ENCODE data around the gene ANO10.

ANO10 gene

DNA sequence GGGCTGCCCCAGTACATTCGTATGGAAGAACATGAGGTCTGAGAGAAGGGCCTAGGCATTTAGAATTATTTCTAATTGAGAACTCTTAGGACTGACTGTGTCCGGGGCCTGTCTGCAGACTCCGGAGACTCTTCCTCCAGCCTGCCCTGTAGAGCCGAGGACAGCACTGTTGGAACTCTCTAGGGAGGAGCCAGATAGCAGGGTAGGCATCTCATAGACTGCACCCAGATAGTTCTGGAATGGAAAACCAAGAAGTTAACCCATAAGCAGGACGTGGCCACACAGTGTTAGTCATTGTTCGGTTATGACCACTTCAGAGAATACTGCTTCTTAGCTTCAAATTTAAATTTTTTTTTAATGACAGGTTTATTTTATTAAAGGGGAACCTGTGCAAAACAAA is 275.9 kb downstream of the ANO10 start:
- Histone ChIP-seq H3K4me3 (ENCODE audit: severe bottlenecking) (no peak overlapping the region), H3K4me1 (ENCODE audit: insufficient read depth, poor library complexity, severe bottlenecking) (no peaks in the 10 kb centered on the region), H3K27ac (ENCODE audit: poor library complexity, severe bottlenecking) (no peak overlapping the region), H3K36me3 (ENCODE audit: low read depth) (peaks cover 87% of the 10 kb centered on the region), H3K27me3 (ENCODE audit: insufficient read depth, poor library complexity, severe bottlenecking) (no peaks in the 10 kb centered on the region), H3K9me3 (ENCODE audit: severe bottlenecking) (peaks cover 6% of the 10 kb centered on the region)
- no peak for DNase-seq (ENCODE audit: low spot score)
- TF ChIP-seq, protein P1, sequence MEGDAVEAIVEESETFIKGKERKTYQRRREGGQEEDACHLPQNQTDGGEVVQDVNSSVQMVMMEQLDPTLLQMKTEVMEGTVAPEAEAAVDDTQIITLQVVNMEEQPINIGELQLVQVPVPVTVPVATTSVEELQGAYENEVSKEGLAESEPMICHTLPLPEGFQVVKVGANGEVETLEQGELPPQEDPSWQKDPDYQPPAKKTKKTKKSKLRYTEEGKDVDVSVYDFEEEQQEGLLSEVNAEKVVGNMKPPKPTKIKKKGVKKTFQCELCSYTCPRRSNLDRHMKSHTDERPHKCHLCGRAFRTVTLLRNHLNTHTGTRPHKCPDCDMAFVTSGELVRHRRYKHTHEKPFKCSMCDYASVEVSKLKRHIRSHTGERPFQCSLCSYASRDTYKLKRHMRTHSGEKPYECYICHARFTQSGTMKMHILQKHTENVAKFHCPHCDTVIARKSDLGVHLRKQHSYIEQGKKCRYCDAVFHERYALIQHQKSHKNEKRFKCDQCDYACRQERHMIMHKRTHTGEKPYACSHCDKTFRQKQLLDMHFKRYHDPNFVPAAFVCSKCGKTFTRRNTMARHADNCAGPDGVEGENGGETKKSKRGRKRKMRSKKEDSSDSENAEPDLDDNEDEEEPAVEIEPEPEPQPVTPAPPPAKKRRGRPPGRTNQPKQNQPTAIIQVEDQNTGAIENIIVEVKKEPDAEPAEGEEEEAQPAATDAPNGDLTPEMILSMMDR (IDR thresholded peaks at IDR 0.05; ENCODE audit: poor library complexity, severe bottlenecking) = no peak
- no peak for ATAC-seq (ENCODE audit: low read depth)

DNA sequence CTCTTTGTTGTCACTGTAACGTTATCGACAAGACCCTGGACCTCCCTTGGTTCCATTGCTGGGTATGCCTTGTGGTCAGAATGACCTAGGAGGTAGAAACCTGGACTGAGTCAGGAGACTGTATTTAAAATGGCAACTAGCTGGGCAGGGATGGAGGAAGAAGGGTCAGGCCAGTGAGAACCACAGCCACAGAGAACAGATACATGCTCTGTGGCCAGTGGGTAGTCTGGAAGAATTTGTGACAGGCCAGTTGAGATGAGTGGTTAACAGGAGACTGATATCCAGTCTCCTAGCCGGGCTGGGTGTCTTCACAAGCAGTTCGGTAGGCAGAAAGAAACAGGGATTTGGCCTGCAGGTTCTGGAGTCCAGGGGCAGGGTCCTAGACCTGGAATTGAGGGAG is 276.6 kb downstream of the ANO10 start:
- H3K4me3 ChIP-seq (ENCODE audit: severe bottlenecking) = no peak overlapping the region
- H3K27ac ChIP-seq (ENCODE audit: poor library complexity, severe bottlenecking) = no peak overlapping the region
- H3K9me3 ChIP-seq (ENCODE audit: severe bottlenecking) = no peaks in the 10 kb centered on the region
- ATAC-seq (ENCODE audit: low read depth) = no peak; the same call in 2 of the 3 replicates
- DNase-seq (ENCODE audit: low spot score) = no peak
- TF ChIP-seq, protein P1 (IDR thresholded peaks at IDR 0.05; ENCODE audit: poor library complexity, severe bottlenecking) = no peak
- no peaks in the 10 kb centered on the region for H3K4me1 ChIP-seq (ENCODE audit: insufficient read depth, poor library complexity, severe bottlenecking)
- no peaks in the 10 kb centered on the region for H3K27me3 ChIP-seq (ENCODE audit: insufficient read depth, poor library complexity, severe bottlenecking)
- H3K36me3 ChIP-seq (ENCODE audit: low read depth) = peaks cover 88% of the 10 kb centered on the region

DNA sequence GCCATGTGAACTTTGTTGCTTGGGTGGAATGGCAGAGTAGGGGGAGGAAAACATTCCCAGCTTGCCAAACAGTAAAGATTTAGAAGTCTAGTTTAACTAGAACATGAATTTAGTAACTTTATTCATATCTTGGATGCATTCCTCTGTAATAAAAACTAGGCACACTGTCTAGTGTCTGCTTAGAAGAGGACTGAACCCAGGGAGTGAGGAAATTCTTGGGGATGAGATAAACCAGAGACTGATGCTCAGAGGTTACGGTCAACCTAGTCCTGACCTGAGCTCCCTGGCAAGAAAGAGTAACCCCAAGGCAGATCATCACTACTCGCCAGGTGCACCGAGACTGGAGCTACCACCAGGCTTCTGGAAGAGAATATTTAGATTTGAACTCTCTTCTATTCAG is 277.3 kb downstream of the ANO10 start:
- Histone ChIP-seq H3K4me3 (ENCODE audit: severe bottlenecking) (no peak overlapping the region), H3K27ac (ENCODE audit: poor library complexity, severe bottlenecking) (no peak overlapping the region), H3K27me3 (ENCODE audit: insufficient read depth, poor library complexity, severe bottlenecking) (no peaks in the 10 kb centered on the region), H3K36me3 (ENCODE audit: low read depth) (peaks cover 86% of the 10 kb centered on the region), H3K9me3 (ENCODE audit: severe bottlenecking) (no peaks in the 10 kb centered on the region), H3K4me1 (ENCODE audit: insufficient read depth, poor library complexity, severe bottlenecking) (no peaks in the 10 kb centered on the region)
- TF ChIP-seq, protein P1 (IDR thresholded peaks at IDR 0.05; ENCODE audit: poor library complexity, severe bottlenecking) = no peak
- ATAC-seq (ENCODE audit: low read depth) = no peak
- no peak for DNase-seq (ENCODE audit: low spot score)

DNA sequence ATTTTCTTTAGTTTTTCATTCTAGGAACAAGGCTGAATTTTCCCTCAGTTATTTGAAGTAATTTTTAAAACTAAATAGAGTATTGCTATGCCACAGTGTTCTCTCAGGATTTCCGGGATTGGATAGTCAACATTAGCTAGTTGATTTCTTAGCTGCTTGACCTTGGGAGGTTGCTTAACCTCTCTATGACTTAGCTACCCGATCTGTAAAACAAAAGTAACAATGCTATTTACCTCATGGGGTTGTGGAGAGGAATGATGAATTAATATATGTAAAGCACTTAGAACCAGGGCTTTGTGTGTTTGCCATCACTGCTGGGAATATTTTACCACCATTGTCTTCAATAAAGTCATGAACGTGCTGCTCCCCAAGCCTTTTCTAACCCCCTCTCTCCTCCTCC is 278.0 kb downstream of the ANO10 start:
- no peak overlapping the region for H3K4me3 ChIP-seq (ENCODE audit: severe bottlenecking)
- H3K9me3 ChIP-seq (ENCODE audit: severe bottlenecking) = no peaks in the 10 kb centered on the region
- DNase-seq (ENCODE audit: low spot score) (no peak), ATAC-seq (ENCODE audit: low read depth) (no peak)
- H3K4me1 ChIP-seq (ENCODE audit: insufficient read depth, poor library complexity, severe bottlenecking) = no peaks in the 10 kb centered on the region
- H3K27ac ChIP-seq (ENCODE audit: poor library complexity, severe bottlenecking) = no peak overlapping the region
- H3K27me3 ChIP-seq (ENCODE audit: insufficient read depth, poor library complexity, severe bottlenecking) = no peaks in the 10 kb centered on the region
- H3K36me3 ChIP-seq (ENCODE audit: low read depth) = peaks cover 85% of the 10 kb centered on the region
- TF ChIP-seq, protein P1 (IDR thresholded peaks at IDR 0.05; ENCODE audit: poor library complexity, severe bottlenecking) = no peak

DNA sequence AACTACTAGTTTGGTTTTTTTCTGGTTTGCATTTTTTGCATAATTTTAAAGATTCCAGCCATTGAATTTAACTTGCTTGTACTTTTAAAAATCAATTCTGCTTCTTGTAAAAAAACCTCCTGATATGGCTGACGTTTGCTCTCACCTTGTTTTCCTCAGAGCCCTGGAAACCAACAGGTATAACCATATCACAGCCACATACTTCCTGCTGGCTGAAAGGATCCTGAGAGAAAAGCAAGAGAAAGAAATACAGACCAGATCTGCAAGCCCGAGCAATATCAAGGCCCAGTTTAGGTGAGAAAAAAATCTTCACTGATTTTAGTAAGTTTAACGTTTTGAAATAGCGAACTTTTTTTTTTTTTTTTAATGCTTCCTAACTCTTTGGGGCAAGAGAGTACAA is 278.6 kb downstream of the ANO10 start:
- no peak overlapping the region for H3K4me3 ChIP-seq (ENCODE audit: severe bottlenecking)
- H3K27me3 ChIP-seq (ENCODE audit: insufficient read depth, poor library complexity, severe bottlenecking) = no peaks in the 10 kb centered on the region
- ATAC-seq (ENCODE audit: low read depth) (no peak), DNase-seq (ENCODE audit: low spot score) (no peak)
- TF ChIP-seq, protein P1 (IDR thresholded peaks at IDR 0.05; ENCODE audit: poor library complexity, severe bottlenecking) = no peak
- H3K27ac ChIP-seq (ENCODE audit: poor library complexity, severe bottlenecking) = no peak overlapping the region
- peaks cover 85% of the 10 kb centered on the region for H3K36me3 ChIP-seq (ENCODE audit: low read depth)
- peaks cover 5% of the 10 kb centered on the region for H3K9me3 ChIP-seq (ENCODE audit: severe bottlenecking)
- H3K4me1 ChIP-seq (ENCODE audit: insufficient read depth, poor library complexity, severe bottlenecking) = no peaks in the 10 kb centered on the region

Measured in RWPE2 (cell line).